NCI-H510A treated with DMSO at 0.1 percent for 48 hours (cell line): ENCODE results near the gene OASL.
"Not testable (repeated sequence)": the region's sequence is repeated elsewhere in the genome, so short reads cannot be mapped to it uniquely, and the experiment has no call there.

Experiments used
- DNase-seq: peaks from one replicate; lab custom pipeline; 2025; lab: John Stamatoyannopoulos, UW

Gene OASL

DNA sequence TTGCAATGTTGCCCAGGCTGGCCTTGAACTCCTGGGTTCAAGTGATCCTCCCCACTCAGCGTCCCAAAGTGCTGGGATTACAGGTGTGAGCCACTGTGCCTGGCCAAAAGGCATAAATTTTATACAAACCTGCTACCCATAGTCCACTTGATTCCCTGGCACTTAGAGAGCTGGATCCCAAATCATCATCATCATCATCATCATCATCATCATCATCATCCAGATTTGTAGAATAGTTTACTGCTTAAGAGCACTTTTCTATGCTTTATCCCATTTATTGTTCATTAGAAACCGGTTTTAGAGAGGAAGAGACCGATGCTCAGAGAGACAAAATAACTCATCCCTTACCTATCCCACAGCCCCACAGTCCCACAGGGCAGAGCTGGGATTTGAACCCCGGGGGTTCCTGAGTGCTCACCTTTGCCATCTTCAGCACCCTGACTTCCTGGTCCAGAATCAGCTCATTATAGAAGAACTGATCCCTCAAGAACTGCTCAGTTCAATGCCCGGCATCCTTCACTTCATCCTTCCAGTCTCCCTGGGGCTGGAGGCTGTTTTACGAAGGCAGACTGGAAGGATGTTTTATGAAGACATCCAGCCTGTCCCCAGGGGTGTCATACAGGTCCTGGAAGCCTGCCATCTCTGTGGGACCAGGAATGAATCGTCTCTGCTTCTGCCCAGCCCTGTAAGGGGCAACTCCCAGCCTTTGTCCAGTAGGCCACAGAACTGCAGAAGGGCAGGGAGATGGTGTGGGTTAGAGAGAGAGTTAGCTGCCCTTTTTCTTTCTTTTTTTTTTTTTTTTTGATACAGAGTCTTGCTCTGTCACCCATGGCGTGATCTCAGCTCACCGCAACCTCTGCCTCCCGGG, 20.2 kb upstream of the OASL start:
- no peak for DNase-seq

DNA sequence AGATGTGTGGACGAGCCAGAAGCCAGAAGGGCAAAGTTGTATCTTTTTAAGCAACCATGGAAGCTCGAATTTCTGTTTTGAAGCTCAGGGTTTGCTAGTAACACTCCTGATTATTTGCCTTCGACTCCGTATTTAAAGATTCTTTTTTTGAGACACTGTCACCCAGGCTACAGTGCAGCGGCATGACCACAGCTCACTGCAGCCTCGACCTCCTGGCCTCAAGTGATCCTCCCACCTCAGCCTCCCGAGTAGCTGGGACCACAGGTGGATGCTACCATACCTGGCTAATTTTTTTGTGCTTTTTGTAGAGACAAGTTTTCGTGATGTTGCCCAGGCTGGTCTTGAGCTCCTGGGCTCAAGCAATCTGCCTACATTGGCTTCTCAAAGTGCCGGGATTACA, 18.7 kb upstream of the OASL start:
- no peak for DNase-seq

DNA sequence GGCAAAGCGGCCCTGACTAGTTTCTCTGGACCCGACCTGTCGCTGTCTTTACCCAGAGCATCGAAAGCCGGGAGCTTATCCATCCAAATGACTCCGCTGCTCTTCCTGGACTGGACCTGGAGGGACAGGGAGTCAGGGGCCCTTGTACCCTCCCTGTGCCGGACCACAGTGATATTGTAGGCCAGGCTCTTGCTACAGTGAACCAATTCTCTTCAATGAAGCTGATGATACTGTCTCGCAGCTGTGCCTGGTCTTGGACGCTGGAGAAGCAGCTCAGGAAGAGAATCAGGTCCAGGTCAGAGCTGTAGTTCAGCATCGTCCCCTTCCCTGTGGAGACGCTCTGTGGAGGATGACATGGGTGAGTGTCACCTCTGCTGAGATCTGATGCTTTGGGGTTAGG, 14.7 kb upstream of the OASL start:
- DNase-seq, result no peak

DNA sequence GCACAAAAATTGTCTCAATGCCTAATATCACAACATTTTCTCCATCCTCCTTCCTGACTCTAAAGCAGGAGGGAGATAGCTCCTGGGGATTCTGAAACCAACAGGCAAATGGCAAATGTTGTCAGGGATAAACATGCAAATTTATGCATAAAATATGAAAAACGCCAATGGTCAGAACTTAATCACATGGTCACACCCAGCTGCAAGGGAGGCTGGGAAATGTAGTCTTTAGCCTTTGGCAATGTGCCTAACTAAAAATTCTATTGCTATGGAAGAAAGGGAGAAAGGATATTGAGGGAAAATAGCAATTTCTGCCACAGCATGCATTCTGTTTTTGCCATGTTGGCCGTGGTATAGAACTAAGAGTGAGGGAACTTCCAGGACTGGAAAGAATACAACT, 11.7 kb upstream of the OASL start:
- DNase-seq, result no peak

DNA sequence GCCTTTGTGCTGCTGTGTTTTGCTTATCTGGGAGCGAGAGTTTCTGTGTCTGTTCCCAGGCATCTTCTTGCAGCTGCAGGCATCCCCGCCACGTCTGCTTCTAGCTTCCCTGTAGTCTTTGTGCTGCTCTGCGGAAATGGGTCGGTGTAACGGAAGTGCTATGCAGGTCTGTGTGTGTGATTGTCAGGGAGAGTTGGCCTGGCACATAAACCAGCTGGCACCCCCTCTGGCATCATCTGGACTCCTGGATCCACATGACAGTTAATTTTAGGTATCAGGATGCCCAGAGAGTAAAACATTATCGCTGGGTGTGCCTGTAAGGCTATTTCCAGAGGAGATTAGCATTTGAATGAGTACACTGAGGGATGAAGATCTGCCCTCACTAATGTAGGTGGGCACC, 9.4 kb upstream of the OASL start:
- DNase-seq, result no peak

DNA sequence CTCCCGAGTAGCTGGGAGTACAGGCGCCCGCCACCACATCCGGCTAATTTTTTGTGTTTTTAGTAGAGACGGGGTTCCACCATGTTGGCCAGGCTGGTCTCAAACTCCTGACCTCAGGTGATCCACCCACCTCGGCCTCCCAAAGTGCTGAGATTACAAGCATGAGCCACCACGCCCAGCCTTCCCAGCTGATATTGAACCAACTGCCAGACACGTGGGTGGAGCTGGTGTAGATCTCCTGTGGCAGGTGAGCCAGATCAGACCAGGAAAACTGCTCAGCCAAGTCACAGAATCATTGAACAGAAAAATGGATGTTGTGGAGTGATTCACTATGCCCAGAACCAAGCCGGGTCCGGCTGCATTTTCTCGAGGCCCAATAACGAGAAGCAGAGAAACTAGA, 8.4 kb upstream of the OASL start:
- not testable (repeated sequence) for DNase-seq

DNA sequence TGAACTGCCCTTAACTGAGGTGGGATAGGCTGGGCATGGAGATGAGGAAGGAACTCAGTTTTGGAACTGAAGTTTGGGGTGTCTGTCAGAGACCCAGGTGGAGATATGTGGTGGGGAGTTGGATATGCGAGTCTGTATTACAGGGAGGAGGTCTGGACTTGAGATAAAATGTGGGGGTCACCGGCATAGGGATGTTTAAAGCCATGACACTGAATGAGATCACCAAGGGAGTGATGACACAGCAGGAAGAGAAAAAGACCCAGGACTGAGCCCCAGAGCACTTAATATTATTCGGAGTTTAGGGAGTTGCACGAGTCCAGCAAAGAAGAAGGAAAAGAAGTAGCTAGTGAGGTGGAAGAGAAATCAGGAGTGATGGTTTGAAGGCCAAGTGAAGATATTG, 4.0 kb upstream of the OASL start:
- DNase-seq, result no peak

DNA sequence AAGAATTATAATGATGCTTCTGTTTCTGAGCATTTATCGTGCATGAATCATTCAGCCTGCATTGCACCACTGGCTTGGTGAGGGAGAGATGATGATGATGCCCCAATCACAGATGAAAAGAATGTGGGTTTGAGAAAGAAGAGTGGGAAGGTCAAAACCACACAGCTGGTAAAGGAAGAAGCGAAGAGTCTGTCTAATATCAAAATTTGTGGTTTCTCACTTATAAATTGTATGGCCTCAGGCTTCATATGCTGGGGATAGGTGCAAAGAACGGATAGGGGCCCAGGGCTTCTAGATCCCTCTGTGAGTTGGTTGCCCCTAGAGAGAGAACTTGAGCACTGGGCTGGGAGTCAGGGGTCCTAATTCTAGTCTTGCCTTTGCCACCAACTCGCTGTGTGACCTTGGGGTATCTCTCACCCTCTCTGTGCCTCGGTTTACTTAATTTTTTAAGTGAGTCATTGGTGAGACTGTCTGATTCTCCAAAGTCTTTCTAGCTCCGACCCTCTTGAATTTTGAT, 2.2 kb downstream of the OASL start:
- DNase-seq, result no peak

DNA sequence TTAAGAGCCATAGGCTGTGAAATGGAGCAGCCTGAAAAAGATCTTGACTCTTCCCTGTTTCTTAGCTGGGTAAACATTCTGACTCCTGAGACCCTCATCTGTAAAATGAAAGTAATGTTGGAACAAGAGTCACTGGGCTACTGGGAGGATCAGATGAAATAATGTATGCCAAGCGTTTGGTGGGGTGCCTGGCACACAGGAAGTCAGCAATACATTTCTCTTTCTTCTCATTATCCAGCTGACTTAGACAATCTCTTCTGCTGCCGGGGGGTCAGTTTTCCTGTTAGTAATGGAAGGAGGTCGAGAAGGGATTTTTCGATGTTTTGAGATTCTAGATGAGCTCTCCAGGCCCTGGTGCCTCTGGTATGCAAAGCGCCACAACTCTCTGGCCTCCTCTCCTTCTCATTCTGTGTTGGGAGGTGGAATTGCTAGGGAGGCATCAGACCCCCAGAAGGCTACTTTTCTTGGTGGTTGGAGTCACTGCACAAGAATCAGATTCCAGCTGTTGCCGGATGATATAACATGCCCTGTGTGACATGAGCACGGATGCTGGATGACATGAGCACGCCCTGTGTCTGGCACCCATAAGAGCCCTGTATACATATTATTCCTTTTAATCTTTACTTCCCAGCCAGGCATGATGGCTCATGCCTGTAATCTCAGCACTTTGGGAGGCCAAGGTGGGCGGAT, 4.3 kb downstream of the OASL start:
- DNase-seq, result no peak

DNA sequence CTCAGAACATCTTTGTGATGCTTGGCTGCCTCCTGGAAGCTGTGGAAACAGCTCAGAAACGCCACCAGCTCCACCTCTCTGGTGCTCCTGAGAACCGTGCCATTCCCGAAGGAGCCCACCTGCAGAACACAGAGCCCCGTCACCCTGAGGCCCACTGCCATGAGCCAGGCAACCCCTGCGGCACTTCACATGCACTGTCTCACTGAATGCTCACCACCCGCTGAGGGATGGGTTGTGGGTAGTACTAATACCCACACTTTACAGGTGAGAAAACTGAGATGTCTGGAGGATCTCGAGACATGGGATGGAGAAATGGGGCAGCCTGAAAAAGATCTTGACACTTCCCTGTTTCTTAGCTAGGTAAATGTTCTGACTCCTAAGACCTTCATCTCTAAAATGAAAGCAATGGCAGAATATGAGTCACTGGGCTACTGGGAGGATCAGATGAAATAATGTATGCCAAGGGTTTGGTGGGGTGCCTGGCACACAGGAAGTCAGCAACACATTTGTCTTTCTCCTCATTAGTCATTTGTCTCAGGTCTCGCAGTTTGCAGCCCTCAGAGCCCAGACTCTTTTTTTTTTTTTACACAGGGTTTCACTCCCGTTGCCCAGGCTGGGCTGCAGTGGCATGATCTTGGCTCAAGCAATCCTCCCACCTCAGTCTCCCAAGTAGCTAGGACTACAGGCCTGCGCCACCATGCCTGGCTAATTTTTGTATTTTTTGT, 5.3 kb downstream of the OASL start:
- no peak for DNase-seq

DNA sequence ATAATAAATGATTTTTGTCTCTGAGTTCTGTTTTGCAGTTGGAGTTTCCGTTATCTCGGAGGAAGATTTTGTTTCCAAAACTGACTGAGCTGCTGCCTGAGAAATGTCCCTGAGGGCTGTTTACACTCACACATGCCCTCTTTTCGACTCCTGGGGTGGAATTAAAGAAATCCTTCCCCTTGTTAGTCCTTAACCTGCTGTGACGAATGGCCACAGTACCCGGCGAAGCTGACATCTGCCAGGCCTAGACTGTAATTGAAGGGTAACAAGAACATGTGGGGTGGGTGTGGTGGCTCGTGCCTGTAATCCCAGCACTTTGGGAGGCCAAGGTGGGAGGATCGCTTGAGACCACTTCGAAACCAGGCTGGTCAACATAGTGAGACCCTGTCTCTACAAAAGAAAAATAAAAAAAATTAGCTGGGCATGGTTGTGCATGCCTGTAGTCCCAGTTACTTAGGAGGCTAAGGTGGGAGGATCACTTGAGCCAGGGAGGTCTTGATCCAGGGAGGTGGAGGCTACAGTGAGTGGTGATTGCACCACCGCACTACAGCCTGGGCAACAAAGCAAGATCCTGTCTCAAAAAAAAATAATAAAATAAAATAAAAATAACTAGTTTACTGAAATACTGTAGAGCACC, 8.4 kb downstream of the OASL start:
- no peak for DNase-seq

DNA sequence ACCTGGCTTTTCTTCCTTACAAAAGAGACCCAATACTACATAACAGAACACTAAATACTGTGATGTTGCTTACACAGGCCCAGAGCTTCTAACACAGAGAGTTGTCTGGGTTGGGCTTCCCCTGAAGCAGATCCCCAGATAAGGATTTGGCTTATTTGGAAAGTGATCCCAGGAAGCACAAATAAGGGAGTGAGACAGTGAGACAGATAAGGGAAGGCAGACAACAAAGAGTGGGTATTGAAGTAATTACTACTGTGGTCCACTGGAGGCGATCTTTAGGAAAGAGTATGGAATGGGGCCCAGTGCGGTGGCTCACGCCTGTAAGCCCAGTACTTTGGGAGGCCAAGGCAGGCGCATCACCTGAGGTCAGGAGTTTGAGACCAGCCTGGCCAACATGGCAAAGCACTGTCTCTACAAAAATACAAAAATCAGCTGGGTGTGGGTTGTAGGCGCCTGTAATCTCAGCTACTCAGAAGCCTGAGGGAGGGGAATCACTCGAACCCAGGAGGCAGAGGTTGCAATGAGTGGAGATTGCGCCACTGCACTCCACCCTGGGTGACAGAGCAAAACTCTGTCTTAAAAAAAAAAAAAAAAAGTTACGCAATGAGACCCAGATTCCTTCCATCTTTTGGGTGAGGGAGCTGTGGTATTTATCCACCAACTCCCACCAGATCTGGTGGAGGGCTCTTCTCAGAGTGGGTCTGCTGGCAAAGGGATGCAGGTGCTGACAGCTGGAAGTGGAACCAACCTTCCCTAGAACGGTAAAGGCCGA, 12.6 kb downstream of the OASL start:
- no peak for DNase-seq

DNA sequence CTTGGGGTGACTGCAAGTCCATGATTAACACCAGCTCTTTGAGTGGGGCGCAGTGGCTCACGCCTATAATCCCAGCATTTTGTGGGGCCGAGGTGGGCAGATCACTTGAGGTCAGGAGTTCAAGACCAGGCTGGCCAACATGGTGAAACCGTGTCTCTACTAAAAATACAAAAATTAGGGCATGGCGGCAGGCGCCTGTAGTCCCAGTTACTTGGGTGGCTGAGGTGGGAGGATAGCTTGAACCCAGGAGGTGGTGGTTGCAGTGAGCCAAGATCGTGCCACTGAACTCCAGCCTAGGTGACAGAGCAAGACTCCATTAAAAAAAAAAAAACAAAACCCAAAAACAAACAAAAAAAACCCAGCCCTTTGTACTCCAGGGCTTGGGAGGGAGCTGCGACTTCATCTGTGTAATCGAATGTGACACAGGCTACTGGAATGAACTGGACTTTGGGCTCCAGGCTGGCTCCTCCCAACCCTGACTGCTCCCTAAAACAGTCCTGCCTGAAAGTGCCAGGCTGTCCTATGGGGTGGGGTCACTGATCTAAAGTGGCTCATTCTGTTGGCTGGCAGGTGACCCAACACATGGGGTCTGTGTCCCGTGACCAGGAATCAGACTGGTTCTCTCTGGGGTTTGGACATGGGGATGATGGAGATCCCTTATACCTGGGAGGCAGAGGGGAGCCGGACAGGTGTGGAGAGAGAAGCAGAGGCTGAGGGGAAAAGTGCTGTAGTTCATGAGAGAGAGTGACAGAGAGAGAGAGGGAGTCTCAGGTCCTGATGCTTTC, 13.4 kb downstream of the OASL start:
- no peak for DNase-seq

DNA sequence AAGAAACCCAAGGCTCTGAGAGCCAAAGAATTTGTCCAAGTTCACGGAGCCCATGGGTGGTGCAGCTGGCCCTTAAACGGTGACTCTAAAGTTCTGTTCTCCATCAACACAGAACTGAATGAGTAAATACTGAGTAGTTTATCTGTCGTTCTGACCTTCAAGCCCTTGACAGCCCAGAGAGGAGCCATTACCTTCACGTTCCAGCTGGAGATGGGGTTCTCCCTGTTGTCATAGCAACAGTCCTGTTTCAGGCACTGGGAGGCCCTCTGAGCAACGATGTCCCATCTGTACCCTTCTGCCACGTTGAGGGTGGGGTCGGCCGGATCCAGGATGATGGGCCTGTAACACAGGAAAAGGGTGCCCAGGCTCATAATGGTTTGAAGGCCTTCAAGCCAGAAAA, 15.2 kb downstream of the OASL start:
- DNase-seq, result no peak

DNA sequence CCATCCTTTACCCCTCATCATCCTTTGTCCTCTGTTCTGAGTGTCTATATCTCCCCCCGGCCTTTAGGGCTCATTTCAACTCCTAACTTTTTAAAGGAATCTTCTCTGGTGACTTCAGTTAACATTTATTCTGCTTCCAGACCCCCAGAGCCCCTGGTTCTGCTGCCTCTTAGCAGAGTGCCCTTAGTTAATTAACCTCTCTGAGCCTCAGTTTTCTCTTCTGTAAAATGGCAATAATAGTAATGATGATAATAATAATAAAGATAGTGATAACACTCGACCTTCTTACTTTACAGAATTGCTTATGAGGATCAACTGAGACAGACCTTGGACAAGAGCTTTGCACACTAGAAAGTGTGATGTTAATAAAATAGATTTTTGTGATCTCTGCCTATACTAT, 16.3 kb downstream of the OASL start:
- no peak for DNase-seq

DNA sequence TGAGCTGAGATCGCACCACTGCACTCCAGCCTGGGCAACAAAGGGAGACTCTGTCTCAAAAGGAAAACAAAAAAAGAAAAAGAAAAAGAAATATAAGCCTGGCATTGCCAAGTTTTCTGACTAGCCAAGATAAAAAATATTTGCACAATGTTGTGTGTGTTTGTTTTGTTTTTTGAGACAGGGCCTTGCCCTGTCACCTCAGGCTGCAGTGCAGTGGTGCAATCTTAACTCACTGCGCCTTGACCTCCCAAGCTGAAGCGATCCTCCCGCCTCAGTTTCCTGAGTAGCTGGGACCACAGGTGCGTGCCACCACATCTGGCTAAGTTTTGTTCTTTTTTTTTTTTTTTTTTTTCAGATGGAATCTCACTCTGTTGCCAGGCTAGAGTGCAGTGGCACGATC, 17.3 kb downstream of the OASL start:
- no peak for DNase-seq

DNA sequence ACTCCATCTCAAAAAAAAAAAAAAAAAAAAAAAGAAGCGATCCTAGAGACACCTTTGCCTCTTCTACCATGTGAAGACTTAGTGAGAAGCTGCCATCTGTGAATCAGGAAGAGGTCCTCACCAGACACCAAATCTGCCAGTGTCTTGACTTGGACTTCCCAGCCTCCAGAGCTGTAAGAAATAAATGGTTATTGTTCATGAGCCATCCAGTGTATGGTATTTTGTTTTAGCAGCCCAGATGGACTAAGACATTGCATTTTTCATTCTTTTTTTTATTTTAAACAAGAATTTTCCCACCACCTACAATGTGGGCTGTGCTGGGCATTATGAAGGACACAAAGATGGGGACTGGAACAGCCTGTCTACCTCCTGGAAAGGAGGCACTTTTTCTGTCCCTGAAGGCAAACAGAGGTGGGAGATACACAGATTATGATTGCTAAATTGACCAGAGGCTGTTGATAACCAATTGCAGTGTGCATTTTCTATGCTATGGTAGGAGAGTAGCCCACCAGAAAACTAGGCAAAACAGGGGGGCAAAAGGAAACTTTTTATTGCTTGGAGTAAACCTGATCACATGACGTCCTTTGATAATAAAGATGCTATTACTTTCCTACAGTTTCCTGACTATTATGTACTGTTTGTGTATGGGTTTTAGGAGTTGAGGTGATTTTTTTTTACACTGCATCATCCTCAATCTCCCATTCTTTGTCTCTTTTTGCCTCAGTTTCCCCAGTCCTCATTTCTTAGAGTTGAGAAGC, 20.0 kb downstream of the OASL start:
- DNase-seq, result no peak

DNA sequence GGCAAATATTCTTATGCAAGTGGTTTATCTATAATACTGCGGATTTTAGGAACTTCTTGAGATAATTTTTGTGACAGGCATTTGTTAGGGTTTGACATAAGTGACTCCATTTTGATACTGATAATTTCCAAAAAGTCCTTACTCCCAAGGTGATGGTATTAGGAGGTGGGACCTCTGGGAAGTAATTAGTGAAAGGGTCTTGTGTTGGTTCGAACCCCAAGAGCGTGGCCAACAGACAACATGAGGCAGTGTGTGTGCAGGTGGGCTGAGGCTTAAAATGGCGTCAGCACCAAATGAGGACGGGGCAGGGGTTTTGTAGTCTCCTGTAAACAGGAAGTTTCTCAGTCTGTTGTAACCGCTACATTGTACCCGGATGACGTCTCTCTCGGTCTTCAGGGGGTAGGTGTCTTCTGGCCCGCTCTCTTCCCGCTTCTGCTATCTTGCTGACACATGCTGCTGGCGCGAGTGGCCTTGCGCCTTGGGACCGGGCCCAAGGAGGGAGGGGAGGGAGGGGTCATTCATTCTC, 21.0 kb downstream of the OASL start:
- DNase-seq, result no peak
